RWPE1 (cell line): ENCODE measurements around the gene OR1K1.
A peak's percentile ranks its signal among the peaks of the same experiment; 100 is the strongest.
"Not testable (repeated sequence)": the region's sequence is repeated elsewhere in the genome, so short reads cannot be mapped to it uniquely, and the experiment has no call there.

Source experiments
- CTCF ChIA-PET: fragments of 350-600 bp; sonication (Branson Sonifier 250); formaldehyde crosslinking; extraction: SDS; loops from one replicate; lab custom pipeline; 2021; lab: Yijun Ruan, JAX
- POLR2A ChIA-PET: fragments of 400-600 bp; formaldehyde crosslinking; extraction: SDS; loops from one replicate; lab custom pipeline; 2020; ENCODE audit warnings: antibody characterized with exemption; ENCODE audit not compliant: low non-redundant PET; lab: Yijun Ruan, JAX
- DNase-seq: peaks from one replicate; pipeline ENCODE4 v3.0.0; 2012; ENCODE audit warnings: low spot score
- H3K27ac ChIP-seq: fragments of 450-650 bp; 2 replicates; pipeline ENCODE4 v1.5.1; 2017
- CTCF ChIP-seq: fragments of 450-650 bp; conservative IDR thresholded peaks from 2 replicates; pipeline ENCODE4 v1.5.1; 2017; ENCODE audit warnings: low read depth, mild to moderate bottlenecking

Gene OR1K1

GRCh38 chr9:122827761-122828093, 27.8 kb downstream of the OR1K1 start:
- ChIA-PET POLR2A (interaction anchor here (0.6 to 1.2 kb wide), 3 partner anchors 85 to 460 kb away, joined by 3 read pairs; partner anchors contain the start of gene ZBTB6), CTCF (interaction anchor here (0.6 kb wide), 1 partner anchor 706 kb away, joined by 4 read pairs; no protein-coding TSS in a partner anchor)
- peak; percentile 37 for DNase-seq
- peak overlapping the region; percentile 96 for H3K27ac ChIP-seq
- no peak for TF ChIP-seq CTCF

- DNase-seq, POLR2A ChIA-PET: not testable (repeated sequence)
- peak overlapping the region; percentile 96 for H3K27ac ChIP-seq
- CTCF ChIA-PET: interaction anchor here (1.2 kb wide), 1 partner anchor 1279 kb away, joined by 4 read pairs; no protein-coding TSS in a partner anchor
Measured at GRCh38 chr9:122828965-122829284, 29.0 kb downstream of the OR1K1 start.

GRCh38 chr9:122832194-122832593, 32.3 kb downstream of the OR1K1 start:
- ChIA-PET POLR2A (no interaction called here), CTCF (no interaction called here)
- no peak for DNase-seq
- H3K27ac ChIP-seq: no peak overlapping the region
- no peak for TF ChIP-seq CTCF

- CTCF ChIA-PET: interaction anchor here (0.6 kb wide), 1 partner anchor 441 kb away, joined by 3 read pairs; no protein-coding TSS in a partner anchor
- no peak overlapping the region for H3K27ac ChIP-seq
- no peak for DNase-seq
- TF ChIP-seq CTCF: no peak
- POLR2A ChIA-PET: no interaction called here
Measured at GRCh38 chr9:122835313-122835731, 35.4 kb downstream of the OR1K1 start.

- no peak for DNase-seq
- ChIA-PET POLR2A (no interaction called here), CTCF (no interaction called here)
- H3K27ac ChIP-seq: no peak overlapping the region
- no peak for TF ChIP-seq CTCF
Measured at GRCh38 chr9:122837266-122837850, 37.4 kb downstream of the OR1K1 start.

- POLR2A ChIA-PET, DNase-seq, H3K27ac ChIP-seq: not testable (repeated sequence)
- CTCF ChIA-PET: interaction anchor here (0.6 kb wide), 2 partner anchors 153 to 715 kb away, joined by 3 to 7 read pairs; no protein-coding TSS in a partner anchor
Measured at GRCh38 chr9:122838441-122838840, 38.5 kb downstream of the OR1K1 start.

GRCh38 chr9:122841501-122841900, 41.6 kb downstream of the OR1K1 start:
- no peak for DNase-seq
- POLR2A ChIA-PET: no interaction called here
- CTCF ChIA-PET: interaction anchor here (0.7 to 1.2 kb wide), 3 partner anchors 343 to 498 kb away, joined by 3 to 6 read pairs (median 3); no protein-coding TSS in a partner anchor
- H3K27ac ChIP-seq: no peak overlapping the region
- no peak for TF ChIP-seq CTCF
